ENCODE results near the gene LRMDA. TPM values are rescaled to one million over a fixed set of nuclear protein-coding genes. Genes with fewer than 3 reads are reported as not detected.

LRMDA gene
- total RNA-seq, 2 donors from 2014 or later = 9.6 to 12.6 TPM

GRCh38 chr10:75866300-75866625, 434.8 kb downstream of the LRMDA start:
- no peaks in the 10 kb centered on the region for H3K4me1 ChIP-seq (replicated peaks)
- H3K4me3 ChIP-seq = no peak overlapping the region
- intact Hi-C loops (cut with DNase I) = no loop called here
- H3K27ac ChIP-seq = no peak overlapping the region
- TF ChIP-seq, protein P1, sequence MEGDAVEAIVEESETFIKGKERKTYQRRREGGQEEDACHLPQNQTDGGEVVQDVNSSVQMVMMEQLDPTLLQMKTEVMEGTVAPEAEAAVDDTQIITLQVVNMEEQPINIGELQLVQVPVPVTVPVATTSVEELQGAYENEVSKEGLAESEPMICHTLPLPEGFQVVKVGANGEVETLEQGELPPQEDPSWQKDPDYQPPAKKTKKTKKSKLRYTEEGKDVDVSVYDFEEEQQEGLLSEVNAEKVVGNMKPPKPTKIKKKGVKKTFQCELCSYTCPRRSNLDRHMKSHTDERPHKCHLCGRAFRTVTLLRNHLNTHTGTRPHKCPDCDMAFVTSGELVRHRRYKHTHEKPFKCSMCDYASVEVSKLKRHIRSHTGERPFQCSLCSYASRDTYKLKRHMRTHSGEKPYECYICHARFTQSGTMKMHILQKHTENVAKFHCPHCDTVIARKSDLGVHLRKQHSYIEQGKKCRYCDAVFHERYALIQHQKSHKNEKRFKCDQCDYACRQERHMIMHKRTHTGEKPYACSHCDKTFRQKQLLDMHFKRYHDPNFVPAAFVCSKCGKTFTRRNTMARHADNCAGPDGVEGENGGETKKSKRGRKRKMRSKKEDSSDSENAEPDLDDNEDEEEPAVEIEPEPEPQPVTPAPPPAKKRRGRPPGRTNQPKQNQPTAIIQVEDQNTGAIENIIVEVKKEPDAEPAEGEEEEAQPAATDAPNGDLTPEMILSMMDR (IDR thresholded peaks at IDR 0.05) = no peak
- TF ChIP-seq POLR2AphosphoS5 (IDR thresholded peaks at IDR 0.05) (no peak), POLR2A (IDR thresholded peaks at IDR 0.05) (no peak)
- H3K9me3 ChIP-seq = no peaks in the 10 kb centered on the region
- no peaks in the 10 kb centered on the region for H3K27me3 ChIP-seq (replicated peaks; ENCODE audit: insufficient read depth)
- 93% methylated on average over 2 of the region's 2 CpGs for WGBS
- no peaks in the 10 kb centered on the region for H3K36me3 ChIP-seq
- DNase-seq (ENCODE audit: low spot score) = no peak

DNA sequence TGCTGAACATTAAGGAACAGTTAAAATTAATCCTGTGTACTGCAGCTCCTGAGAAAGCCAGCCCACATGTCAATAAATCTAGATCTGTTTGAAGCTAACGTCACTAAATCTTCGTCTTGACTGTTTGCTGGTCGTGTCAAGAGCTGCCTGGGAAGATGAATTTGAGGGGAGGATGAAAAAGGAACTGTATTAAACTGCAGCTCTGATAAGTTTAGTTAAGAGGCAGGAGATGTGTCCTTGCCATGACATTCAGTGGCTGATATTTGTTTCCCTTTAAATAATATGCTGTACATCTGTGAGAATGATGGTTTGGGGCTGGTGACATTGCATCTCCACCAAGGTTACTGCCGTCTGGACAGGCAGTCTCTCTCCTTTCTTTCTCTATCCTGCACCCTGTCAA, 435.3 kb downstream of the LRMDA start:
- no peaks in the 10 kb centered on the region for H3K4me1 ChIP-seq (replicated peaks)
- no peaks in the 10 kb centered on the region for H3K9me3 ChIP-seq
- no peaks in the 10 kb centered on the region for H3K27me3 ChIP-seq (replicated peaks; ENCODE audit: insufficient read depth)
- 74% methylated on average over 4 of the region's 4 CpGs for WGBS
- H3K36me3 ChIP-seq = no peaks in the 10 kb centered on the region
- H3K27ac ChIP-seq = no peak overlapping the region
- intact Hi-C loops (cut with DNase I) = no loop called here
- TF ChIP-seq, protein P1 (IDR thresholded peaks at IDR 0.05) = no peak
- TF ChIP-seq POLR2AphosphoS5 (IDR thresholded peaks at IDR 0.05) = no peak
- no peak for TF ChIP-seq POLR2A (IDR thresholded peaks at IDR 0.05)
- H3K4me3 ChIP-seq = no peak overlapping the region
- no peak for DNase-seq (ENCODE audit: low spot score)

- TF ChIP-seq, protein P1 (IDR thresholded peaks at IDR 0.05) = no peak
- TF ChIP-seq POLR2A (IDR thresholded peaks at IDR 0.05) (no peak), POLR2AphosphoS5 (IDR thresholded peaks at IDR 0.05) (no peak)
- H3K27ac ChIP-seq = no peak overlapping the region
- WGBS = 86% methylated on average over 5 of the region's 5 CpGs
- no peaks in the 10 kb centered on the region for H3K9me3 ChIP-seq
- H3K4me3 ChIP-seq = no peak overlapping the region
- intact Hi-C loops (cut with DNase I) = no loop called here
- no peaks in the 10 kb centered on the region for H3K36me3 ChIP-seq
- DNase-seq (ENCODE audit: low spot score) = no peak
- H3K4me1 ChIP-seq (replicated peaks) = no peaks in the 10 kb centered on the region
- no peaks in the 10 kb centered on the region for H3K27me3 ChIP-seq (replicated peaks; ENCODE audit: insufficient read depth)
These were observed 437.1 kb downstream of the LRMDA start for GRCh38 chr10:75868574-75868973.

GRCh38 chr10:75870039-75870645, 438.7 kb downstream of the LRMDA start:
- DNase-seq (ENCODE audit: low spot score) = no peak
- Histone ChIP-seq H3K27me3 (replicated peaks; ENCODE audit: insufficient read depth) (no peaks in the 10 kb centered on the region), H3K36me3 (no peaks in the 10 kb centered on the region), H3K27ac (no peak overlapping the region), H3K4me1 (replicated peaks) (no peaks in the 10 kb centered on the region), H3K4me3 (no peak overlapping the region), H3K9me3 (no peaks in the 10 kb centered on the region)
- TF ChIP-seq POLR2AphosphoS5 (IDR thresholded peaks at IDR 0.05) (no peak), POLR2A (IDR thresholded peaks at IDR 0.05) (no peak)
- TF ChIP-seq, protein P1 (IDR thresholded peaks at IDR 0.05) = no peak
- intact Hi-C loops (cut with DNase I) = no loop called here
- WGBS = 97% methylated on average over 4 of the region's 4 CpGs

DNA sequence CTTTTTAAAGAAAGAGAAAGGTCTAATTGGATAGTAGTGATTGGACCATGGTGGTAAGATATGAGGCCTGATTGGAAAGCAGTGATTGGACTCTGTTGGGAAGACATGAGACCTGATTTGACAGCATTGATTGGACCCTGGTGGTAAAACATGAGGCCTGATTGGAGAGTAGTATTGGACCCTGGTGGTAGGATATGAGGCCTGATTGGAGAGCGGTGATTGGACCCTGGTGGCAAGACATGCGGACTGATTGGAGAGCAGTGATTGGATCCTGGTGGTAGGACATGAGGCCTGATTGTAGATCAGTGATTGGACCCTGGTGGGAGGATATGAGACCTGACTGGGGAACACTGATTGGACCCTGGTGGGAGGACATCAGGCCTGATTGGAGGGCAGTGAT, 444.3 kb downstream of the LRMDA start:
- no peak overlapping the region for H3K27ac ChIP-seq
- H3K4me3 ChIP-seq = no peak overlapping the region
- H3K36me3 ChIP-seq = no peaks in the 10 kb centered on the region
- TF ChIP-seq POLR2AphosphoS5 (IDR thresholded peaks at IDR 0.05) (no peak), POLR2A (IDR thresholded peaks at IDR 0.05) (no peak)
- TF ChIP-seq, protein P1 (IDR thresholded peaks at IDR 0.05) = no peak
- no peaks in the 10 kb centered on the region for H3K27me3 ChIP-seq (replicated peaks; ENCODE audit: insufficient read depth)
- DNase-seq (ENCODE audit: low spot score) = no peak
- H3K9me3 ChIP-seq = no peaks in the 10 kb centered on the region
- WGBS = 98% methylated on average over 2 of the region's 2 CpGs
- intact Hi-C loops (cut with DNase I) = no loop called here
- H3K4me1 ChIP-seq (replicated peaks) = no peaks in the 10 kb centered on the region
